HG03064 (cell line): ENCODE measurements around the gene EEIG1.
"Not testable (repeated sequence)": the region's sequence is repeated elsewhere in the genome, so short reads cannot be mapped to it uniquely, and the experiment has no call there.

Source experiments
- ATAC-seq: cut with Tn5 transposase; IDR thresholded peaks from one replicate; pipeline ENCODE4 v1.9.1; 2021; ENCODE audit warnings: low read depth; ENCODE audit not compliant: unreplicated experiment

Gene EEIG1

DNA sequence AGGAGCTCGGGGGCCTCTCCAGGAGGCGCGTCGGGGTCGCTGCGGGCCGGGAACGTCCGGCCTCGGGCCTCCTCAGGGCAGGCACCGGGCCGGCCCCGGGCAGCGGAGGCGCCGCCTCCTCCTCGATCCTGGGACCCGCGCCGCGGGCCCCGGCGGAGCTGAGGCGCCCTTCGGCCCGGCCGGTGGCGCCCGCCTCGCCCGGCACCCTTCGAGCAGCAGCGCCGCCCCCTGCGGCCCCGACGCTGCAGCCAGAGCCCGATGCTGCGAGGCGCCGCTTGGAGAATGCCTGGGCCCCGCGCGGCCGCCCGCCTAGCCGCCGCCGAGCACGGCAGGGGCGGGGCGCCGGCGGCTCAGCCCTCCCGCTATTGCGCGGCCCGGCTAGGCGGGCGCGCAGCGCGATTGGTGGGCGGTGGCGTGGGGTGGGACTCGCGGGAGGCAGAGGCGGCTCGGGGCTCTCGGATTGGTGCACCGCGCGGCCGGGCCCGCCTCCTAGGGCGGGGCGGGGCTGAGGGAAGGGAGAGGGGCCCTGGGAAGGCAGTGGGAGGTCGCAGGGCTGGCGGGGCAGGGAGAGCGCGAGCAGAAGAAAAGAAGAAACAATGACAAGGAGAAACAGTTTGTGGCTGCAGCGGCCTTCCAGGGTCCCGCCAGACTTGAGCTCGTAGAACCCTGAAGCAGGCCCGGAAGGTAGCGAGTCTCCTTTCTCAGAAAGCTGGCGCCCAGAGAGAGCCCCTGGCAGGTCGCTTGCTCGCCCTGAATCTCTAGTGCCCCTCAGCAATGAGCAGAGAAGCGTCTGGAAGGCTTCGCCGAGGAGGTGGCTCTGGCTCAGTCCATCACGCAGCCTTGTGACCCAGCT lies at the start of gene EEIG1:
Gene EEIG1, minus strand, starts transcription at position 284 of the 853 bp plus-strand sequence. CDS start 852 bp downstream, outside the sequence.
- ATAC-seq = peak; percentile 71

- no peak for ATAC-seq
These were observed 46.9 kb upstream of the EEIG1 start for GRCh38 chr9:128027705-128028104.

DNA sequence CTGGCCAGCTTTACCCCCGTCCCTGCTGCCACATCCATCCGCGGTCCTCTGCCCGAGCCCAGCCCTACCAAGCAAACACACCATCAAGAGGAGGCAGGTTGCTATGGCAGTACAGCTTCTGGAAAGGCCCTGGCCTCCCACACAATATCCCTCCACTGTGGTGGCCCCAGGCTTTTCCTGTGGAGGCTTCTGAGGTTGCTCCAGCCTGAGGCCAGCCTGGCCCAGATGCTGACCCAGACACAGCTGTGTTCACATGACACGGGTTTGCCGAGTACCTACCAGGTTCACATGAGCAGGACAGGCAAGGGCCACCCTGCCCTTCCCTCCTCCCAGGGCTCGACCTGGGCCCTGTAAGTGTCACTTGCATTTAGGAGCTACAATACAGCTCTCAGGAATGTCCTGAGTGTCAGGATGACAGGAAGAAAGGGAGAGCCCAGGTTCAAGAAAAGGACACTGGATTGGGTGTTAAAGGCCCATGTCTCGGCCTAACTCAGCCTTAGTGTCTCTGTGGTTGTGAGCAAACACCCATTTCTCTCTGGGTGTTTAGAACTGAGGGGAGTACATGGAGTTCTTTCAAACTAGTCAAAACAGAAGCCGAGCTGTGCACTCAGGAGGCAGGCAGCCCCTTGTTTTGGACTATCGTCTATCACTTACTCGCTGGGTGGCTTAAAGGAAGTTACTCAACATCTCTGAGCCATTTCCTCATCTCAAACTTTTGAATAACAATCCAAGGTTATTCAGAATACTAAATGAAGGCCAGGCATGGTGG lies 46.2 kb upstream of the EEIG1 start:
- no peak for ATAC-seq

- no peak for ATAC-seq
These were observed 45.5 kb upstream of the EEIG1 start for GRCh38 chr9:128026255-128026772.

- ATAC-seq = no peak
These were observed 44.9 kb upstream of the EEIG1 start for GRCh38 chr9:128025736-128026135.

GRCh38 chr9:128024761-128025308 lies 44.0 kb upstream of the EEIG1 start:
- ATAC-seq = no peak

- ATAC-seq = not testable (repeated sequence)
These were observed 42.9 kb upstream of the EEIG1 start for GRCh38 chr9:128023671-128024070.

DNA sequence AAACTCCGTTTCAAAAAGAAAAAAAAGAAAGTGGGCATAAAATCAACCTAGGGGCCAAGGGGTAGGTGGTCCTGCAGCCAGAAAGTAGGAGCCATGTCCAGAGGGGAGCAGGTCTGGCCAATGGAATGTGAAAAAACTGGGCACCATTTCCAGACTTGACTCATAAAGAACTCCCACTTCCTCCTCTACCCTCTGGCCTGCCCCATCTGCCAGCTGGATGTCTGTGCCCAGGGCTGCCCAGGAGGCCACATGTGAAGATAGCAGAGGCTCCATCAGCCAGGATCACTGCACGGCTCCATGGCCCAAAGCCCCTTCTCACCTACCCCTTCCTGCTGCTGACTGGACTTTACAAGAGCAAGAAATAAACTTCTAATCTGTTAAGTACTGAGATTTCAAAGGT lies 42.1 kb upstream of the EEIG1 start:
- no peak for ATAC-seq

DNA sequence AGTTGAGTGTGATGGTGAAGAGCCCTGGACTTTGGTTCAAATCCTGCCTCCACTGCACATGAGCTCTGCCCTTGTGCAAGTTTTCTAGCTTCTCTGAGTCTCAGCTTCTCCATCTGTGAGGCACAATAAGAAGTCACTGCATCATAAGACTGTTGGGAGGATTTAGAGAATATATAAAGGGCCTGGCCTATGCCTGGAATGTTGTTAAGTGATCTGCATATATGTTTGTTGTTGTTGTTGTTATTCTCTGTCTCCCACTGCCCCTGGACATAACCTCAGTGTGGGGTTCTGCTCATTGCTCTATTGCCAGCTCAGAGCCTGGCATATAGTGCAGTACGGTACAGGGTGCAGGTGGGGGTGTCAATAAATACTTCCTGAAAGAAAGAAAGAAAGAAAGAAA lies 40.3 kb upstream of the EEIG1 start:
- no peak for ATAC-seq

DNA sequence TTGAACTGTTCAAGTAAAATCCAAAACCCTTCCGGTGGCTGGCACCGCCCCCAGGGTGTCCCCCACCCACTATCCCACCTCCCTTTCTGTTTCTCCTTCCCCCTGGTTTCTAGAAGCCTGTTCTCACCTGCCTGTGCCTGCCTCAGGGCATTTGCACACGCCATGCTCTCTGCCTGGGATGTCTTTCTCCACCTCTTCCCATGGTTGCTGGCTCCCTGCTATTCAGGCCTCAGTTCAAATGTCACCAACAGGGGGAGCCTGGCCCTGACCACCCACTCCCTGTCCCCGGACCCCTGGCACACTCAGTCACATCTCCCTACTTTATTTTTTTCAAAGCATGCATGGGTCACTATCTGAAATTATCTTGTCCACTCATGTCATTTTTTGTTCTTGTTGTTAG lies 39.9 kb upstream of the EEIG1 start:
- no peak for ATAC-seq

DNA sequence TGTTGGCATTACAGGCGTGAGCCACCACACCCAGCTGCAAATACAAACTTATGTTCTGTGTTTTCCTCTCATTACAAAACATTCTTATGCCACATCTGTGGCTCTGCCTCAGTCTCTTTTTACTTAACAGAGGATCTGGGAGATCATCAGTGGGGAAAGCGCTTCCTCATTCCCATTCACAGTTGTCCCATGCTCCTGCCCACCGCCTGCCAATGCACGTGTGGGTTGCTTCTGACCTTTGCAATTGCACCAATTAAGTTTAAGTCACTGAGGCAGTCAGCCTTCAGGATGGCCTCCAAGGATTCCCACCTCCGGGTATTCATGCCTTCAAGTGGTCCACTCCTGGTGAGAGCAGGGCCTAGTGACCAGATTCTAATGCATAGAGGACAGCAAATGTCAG lies 34.9 kb upstream of the EEIG1 start:
- no peak for ATAC-seq

DNA sequence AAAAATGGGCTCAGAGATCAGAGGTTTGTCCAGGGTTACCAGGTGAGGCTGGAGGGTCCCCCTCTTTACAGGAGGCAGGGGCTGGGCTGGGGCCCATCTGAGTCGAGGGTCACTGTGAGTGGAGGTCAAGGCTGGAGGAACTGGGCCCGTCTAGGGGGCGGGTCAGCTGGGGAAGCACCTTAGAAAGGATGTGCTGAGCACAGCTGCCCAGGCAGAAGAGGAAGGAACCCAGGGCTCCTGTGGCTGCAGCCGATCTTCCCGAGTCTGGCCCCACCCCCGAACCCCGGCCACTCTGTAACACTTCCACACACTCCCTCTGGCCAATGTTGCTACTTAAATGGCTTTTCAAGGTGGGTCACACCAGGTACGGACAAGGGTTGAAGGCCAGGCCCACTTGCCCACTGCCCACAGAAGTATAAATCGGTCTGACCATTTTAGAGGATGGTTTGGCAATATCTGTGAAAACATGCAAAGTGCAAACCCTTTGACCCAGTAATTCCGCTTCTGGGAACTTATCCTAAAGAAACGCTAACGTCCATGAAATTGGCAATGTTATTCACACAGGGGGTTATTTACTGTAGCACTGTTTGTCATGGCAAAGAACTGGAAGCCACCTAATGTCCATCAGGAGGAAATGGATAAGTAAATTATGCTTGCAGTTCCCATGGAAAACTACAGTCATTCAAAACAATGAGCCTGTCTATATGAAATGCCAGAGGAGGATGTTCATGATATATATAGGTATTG lies 30.5 kb upstream of the EEIG1 start:
- ATAC-seq = no peak

DNA sequence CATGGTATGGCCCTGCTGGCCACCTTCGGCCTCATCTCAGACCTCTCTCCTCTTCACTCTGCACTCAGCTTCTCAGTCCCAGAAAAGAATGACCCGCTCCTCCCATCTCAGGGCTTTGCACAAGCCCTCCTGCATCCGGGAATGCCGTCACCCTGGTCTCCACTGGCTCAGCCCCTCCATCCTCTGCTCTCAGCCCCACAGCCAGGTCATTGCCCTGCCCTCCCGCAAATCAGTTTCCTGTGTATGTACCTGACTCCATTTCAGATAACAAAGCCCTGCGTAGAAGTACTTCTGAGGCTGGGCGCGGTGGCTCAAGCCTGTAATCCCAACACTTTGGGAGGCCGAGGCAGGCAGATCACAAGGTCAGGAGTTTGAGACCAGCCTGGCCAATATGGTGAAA lies 28.9 kb upstream of the EEIG1 start:
- ATAC-seq = no peak

- no peak for ATAC-seq
These were observed 27.4 kb upstream of the EEIG1 start for GRCh38 chr9:128008171-128008570.

DNA sequence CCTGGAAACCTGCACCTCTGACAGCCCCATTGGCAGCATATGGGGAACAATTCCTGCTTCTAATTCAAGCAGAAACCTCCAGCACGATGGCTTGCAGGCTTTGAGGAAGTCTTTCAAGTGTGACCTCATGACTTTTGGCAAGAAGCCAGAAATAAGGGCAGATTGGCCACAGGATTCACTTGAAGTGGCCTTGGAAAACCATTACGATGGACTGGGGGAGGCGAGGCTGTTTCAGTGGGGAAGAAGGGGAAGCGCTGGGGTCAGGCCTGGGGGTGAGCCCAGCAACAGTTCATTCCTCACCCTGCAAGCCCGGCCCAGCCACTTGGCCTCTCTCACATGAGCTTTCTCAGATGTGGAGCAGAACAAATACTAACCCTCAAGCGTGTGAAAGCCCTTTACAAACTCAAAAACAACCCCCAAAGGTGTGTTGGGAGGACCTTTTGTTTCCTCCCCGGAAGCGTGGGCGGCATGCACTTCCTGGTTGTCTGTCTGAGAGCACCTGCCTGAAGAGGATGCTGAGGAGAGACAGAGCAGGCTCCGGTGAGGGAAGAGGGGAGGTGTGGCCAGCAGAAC lies 26.9 kb upstream of the EEIG1 start:
- ATAC-seq = no peak

GRCh38 chr9:128006332-128006996 lies 25.7 kb upstream of the EEIG1 start:
- no peak for ATAC-seq

GRCh38 chr9:128005923-128006322 lies 25.1 kb upstream of the EEIG1 start:
- no peak for ATAC-seq

DNA sequence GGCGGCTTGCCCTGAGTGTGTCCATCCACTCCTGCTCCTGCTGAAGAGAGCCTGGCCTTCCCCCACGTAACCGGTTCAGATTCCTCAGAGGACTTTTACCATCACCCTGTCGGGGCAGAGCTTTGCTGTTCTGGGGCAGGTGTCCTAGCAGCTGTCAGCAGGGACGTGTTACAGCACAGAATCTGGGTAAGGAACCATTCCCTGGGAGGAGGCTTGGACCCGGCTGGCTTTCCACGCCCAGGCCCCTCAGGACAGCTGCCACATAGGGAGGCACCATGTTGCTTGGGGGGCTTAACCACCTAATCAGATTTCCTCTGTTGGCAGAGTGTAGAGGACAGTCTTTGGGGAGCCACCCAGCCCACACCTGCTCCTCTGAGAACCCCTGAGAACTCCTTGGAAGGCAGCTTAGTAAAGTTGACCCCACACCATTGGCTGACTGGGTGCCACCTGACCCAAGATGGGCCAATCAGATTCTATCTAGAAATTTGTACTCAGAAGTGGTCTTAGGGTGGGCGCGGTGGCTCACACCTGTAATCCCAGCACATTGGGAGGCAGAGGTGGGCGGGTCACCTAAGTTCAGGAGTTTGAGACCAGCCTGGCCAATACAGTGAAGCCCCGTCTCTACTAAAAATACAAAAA lies 23.3 kb upstream of the EEIG1 start:
- no peak for ATAC-seq

- no peak for ATAC-seq
These were observed 22.2 kb upstream of the EEIG1 start for GRCh38 chr9:128002959-128003358.
